Measurements from ENCODE around the gene ROBO1. TPM values are rescaled to one million over a fixed set of nuclear protein-coding genes. Genes with fewer than 3 reads are reported as not detected.
"Not testable (repeated sequence)": the region's sequence is repeated elsewhere in the genome, so short reads cannot be mapped to it uniquely, and the experiment has no call there.

The ROBO1 gene
- total RNA-seq, 1 donor from 2014 or later = 43.7 TPM

DNA sequence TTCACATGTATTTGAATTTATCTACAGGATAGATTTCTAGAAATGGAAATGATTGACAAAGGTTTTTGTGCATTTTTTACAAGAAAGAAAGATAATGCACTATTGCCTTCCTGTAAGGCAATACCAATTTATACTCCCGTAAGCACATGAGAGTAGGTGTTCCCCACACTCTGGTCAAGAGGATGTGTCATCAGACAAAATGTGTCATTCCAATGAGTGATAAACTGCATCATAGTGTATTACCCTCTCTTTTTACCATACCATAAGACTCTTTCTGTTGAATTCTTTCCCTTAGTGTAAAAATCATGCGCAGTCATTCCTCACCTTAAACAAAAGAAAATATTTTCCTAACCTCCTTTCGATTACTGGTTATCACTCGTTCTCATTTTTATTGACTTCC is 251.0 kb downstream of the ROBO1 start:
- DNase-seq (ENCODE audit: low spot score) = no peak
- no peaks in the 10 kb centered on the region for H3K9me3 Mint-ChIP-seq (ENCODE audit: low read depth)
- TF ChIP-seq, protein P1, sequence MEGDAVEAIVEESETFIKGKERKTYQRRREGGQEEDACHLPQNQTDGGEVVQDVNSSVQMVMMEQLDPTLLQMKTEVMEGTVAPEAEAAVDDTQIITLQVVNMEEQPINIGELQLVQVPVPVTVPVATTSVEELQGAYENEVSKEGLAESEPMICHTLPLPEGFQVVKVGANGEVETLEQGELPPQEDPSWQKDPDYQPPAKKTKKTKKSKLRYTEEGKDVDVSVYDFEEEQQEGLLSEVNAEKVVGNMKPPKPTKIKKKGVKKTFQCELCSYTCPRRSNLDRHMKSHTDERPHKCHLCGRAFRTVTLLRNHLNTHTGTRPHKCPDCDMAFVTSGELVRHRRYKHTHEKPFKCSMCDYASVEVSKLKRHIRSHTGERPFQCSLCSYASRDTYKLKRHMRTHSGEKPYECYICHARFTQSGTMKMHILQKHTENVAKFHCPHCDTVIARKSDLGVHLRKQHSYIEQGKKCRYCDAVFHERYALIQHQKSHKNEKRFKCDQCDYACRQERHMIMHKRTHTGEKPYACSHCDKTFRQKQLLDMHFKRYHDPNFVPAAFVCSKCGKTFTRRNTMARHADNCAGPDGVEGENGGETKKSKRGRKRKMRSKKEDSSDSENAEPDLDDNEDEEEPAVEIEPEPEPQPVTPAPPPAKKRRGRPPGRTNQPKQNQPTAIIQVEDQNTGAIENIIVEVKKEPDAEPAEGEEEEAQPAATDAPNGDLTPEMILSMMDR (IDR thresholded peaks at IDR 0.05) = no peak
- peaks cover 11% of the 10 kb centered on the region for H3K4me1 Mint-ChIP-seq (ENCODE audit: low read depth)
- no peak overlapping the region for H3K27ac Mint-ChIP-seq (ENCODE audit: unreplicated experiment)
- H3K4me3 Mint-ChIP-seq (ENCODE audit: unreplicated experiment) = no peak overlapping the region
- no peaks in the 10 kb centered on the region for H3K36me3 Mint-ChIP-seq (ENCODE audit: low read depth)
- H3K27me3 Mint-ChIP-seq (ENCODE audit: low read depth) = no peaks in the 10 kb centered on the region

DNA sequence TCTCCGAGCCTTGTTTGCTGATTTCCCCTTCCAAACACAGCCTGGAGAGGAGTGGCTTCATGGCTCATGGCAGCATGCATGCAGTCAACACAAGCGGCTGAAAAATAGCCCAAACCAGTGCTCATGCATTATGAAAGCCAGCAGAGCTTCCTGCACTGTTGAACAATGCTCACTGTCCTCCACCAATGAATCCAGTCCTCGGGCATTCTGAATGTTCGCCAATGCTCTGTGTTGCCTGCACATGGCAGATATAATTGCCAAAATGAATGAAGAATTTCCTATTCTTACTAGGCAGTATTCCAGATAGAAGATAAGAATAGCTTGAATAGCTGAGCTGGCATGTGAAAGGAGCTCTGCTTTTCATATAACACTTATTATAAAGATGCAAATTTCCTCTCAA is 252.7 kb downstream of the ROBO1 start:
- DNase-seq (ENCODE audit: low spot score) = no peak
- Mint-ChIP-seq H3K4me3 (ENCODE audit: unreplicated experiment) (no peak overlapping the region), H3K27ac (ENCODE audit: unreplicated experiment) (no peak overlapping the region), H3K9me3 (ENCODE audit: low read depth) (peaks cover 2% of the 10 kb centered on the region), H3K4me1 (ENCODE audit: low read depth) (peaks cover 7% of the 10 kb centered on the region), H3K27me3 (ENCODE audit: low read depth) (no peaks in the 10 kb centered on the region), H3K36me3 (ENCODE audit: low read depth) (no peaks in the 10 kb centered on the region)
- TF ChIP-seq, protein P1 (IDR thresholded peaks at IDR 0.05) = no peak

DNA sequence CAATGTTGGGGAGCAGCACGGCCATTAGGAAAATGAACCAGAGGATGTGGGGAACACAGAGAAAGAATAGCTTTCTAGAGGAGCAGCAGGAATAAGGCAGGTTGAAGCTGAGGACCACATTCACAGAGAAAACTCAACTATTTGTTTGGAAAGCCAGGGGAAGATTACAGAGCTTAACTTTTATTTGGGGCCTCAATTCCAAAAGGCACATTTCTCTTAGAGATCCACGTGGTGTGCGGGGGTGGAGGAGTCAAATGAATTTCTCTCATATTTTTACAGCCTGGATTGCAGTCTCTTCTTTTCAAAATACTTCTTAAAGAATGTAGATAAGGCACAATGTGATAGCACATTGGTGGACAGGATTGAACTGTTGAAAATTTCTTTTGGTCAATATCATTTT is 253.7 kb downstream of the ROBO1 start:
- Mint-ChIP-seq H3K27me3 (ENCODE audit: low read depth) (no peaks in the 10 kb centered on the region), H3K36me3 (ENCODE audit: low read depth) (no peaks in the 10 kb centered on the region), H3K4me1 (ENCODE audit: low read depth) (peaks cover 7% of the 10 kb centered on the region), H3K4me3 (ENCODE audit: unreplicated experiment) (no peak overlapping the region), H3K9me3 (ENCODE audit: low read depth) (peaks cover 2% of the 10 kb centered on the region), H3K27ac (ENCODE audit: unreplicated experiment) (no peak overlapping the region)
- no peak for DNase-seq (ENCODE audit: low spot score)
- TF ChIP-seq, protein P1 (IDR thresholded peaks at IDR 0.05) = no peak

DNA sequence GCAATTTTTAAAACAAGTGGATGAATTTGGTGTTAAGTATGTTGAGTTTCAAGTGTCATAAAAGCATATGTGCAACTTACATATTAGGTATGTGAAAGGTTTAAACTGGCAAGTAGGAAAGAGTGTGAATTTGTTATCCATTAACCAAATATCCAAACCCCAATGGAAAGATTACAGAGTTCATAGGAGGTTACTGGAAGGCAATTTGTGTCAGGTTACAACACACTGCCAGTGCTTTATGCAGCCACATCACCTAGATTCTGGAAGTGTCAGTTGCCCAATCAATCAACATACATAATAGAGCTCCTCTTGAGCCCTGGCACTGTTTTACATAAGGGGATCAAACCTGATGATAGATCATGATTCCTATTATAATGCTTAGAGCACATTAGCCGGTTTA is 261.0 kb downstream of the ROBO1 start:
- no peaks in the 10 kb centered on the region for H3K4me1 Mint-ChIP-seq (ENCODE audit: low read depth)
- no peak for DNase-seq (ENCODE audit: low spot score)
- H3K4me3 Mint-ChIP-seq (ENCODE audit: unreplicated experiment) = no peak overlapping the region
- H3K27ac Mint-ChIP-seq (ENCODE audit: unreplicated experiment) = no peak overlapping the region
- TF ChIP-seq, protein P1 (IDR thresholded peaks at IDR 0.05) = no peak
- H3K27me3 Mint-ChIP-seq (ENCODE audit: low read depth) = no peaks in the 10 kb centered on the region
- peaks cover 2% of the 10 kb centered on the region for H3K9me3 Mint-ChIP-seq (ENCODE audit: low read depth)
- H3K36me3 Mint-ChIP-seq (ENCODE audit: low read depth) = no peaks in the 10 kb centered on the region

DNA sequence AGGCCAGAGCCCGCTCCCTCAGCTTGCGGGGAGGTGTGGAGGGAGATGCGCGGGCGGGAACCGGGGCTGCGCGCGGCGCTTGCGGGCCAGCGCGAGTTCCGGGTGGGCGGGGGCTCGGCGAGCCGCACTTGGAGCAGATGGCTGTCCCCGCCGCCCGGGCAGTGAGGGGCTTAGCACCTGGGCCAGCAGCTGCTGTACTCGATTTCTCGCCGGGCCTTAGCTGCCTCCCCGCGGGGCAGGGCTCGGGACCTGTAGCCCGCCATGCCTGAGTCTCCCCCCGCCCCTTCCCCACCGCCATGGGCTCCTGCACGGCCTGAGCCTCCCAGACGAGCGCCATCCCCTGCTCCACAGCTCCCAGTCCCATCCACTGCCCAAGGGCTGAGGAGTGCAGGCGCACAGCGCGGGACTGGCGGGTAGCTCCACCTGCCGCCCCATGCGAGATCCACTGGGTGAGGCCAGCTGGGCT is 265.5 kb downstream of the ROBO1 start:
- H3K9me3 Mint-ChIP-seq (ENCODE audit: low read depth); H3K27ac Mint-ChIP-seq (ENCODE audit: unreplicated experiment); H3K4me3 Mint-ChIP-seq (ENCODE audit: unreplicated experiment); H3K36me3 Mint-ChIP-seq (ENCODE audit: low read depth); H3K27me3 Mint-ChIP-seq (ENCODE audit: low read depth); H3K4me1 Mint-ChIP-seq (ENCODE audit: low read depth): not testable (repeated sequence)
- DNase-seq (ENCODE audit: low spot score) = peak; percentile 82

DNA sequence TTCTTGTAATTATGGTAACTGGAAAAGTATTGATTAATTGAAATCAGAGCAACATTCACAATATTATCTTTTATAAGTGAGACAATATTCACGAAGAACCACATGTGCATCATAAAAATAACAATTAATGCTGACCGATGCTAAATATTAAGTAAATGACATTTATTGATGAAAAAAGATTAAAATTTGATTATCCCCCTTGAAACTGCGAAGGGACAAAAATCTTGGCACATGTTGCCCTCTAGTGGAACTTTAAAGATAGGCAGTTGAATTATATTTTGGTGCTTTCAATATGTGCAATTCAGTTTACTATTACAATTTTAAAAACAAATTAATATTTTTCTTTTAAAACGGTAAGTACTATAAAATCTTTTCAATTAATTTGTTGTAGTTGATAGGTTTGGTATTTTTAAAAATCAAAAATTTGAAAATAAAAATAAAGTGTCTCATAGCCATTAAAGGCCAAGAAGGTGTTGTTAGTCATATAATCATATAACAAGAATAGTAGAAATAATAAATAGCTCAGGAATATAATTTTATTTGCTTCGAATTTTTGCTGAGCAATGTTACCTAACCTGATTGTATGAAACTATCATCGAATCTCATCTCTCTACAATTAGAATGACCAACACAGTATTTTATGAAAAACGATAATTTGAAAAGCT is 270.2 kb downstream of the ROBO1 start:
- TF ChIP-seq, protein P1 (IDR thresholded peaks at IDR 0.05) = peak; percentile 96
- no peak for DNase-seq (ENCODE audit: low spot score)
- Mint-ChIP-seq H3K36me3 (ENCODE audit: low read depth) (no peaks in the 10 kb centered on the region), H3K4me3 (ENCODE audit: unreplicated experiment) (no peak overlapping the region), H3K27ac (ENCODE audit: unreplicated experiment) (no peak overlapping the region), H3K9me3 (ENCODE audit: low read depth) (peaks cover 3% of the 10 kb centered on the region), H3K4me1 (ENCODE audit: low read depth) (no peaks in the 10 kb centered on the region), H3K27me3 (ENCODE audit: low read depth) (no peaks in the 10 kb centered on the region)
